ENCODE measurements around the gene UNC5C. TPM values are rescaled to one million over a fixed set of nuclear protein-coding genes. Genes with fewer than 3 reads are reported as not detected.
"Not testable (repeated sequence)": the region's sequence is repeated elsewhere in the genome, so short reads cannot be mapped to it uniquely, and the experiment has no call there.

The UNC5C gene
- total and polyA plus RNA-seq, 3 donors from 2014 or later: 6.8 to 22.8 (median 20.5) TPM

GRCh38 chr4:95183656-95184408 lies 364.9 kb downstream of the UNC5C start:
- Histone ChIP-seq H3K27me3 (no peaks in the 10 kb centered on the region), H3K36me3 (ENCODE audit: low read depth, missing control alignments) (no peaks in the 10 kb centered on the region)

DNA sequence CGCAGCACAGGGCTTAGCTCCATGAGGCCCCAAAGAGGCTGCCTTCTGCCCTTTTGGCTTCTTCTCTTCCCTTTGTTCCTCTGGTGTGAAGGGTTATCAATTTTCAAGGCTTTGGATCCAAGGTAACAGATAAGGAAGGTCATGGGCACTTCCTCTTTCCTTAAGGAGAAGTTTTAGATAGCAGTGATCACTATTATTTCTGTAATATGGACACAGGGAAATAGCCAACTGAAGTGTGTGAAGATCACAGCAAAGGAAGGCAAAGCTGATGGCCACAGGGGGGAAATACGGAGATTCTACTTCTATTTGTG lies 366.8 kb downstream of the UNC5C start:
- no peaks in the 10 kb centered on the region for H3K36me3 ChIP-seq (ENCODE audit: low read depth, missing control alignments)
- no peak overlapping the region for H3K4me3 ChIP-seq
- DNase-seq: no peak
- 42 to 46% methylated on average over 2 of the region's 2 CpGs for WGBS, 2 donors
- no peak overlapping the region for H3K27ac ChIP-seq
- TF ChIP-seq CTCF (IDR thresholded peaks at IDR 0.05) (no peak), POLR2A (IDR thresholded peaks at IDR 0.05) (no peak)
- intact Hi-C loops (cut with DNase I; ENCODE audit: low total_unique reads): no loop called here
- H3K27me3 ChIP-seq: no peaks in the 10 kb centered on the region
- H3K9me3 ChIP-seq: no peaks in the 10 kb centered on the region
- H3K4me1 ChIP-seq: no peaks in the 10 kb centered on the region

More at GRCh38 chr4:95183656-95184408, 364.9 kb downstream of the UNC5C start:
- no peak for TF ChIP-seq CTCF (IDR thresholded peaks at IDR 0.05)
- TF ChIP-seq POLR2A (IDR thresholded peaks at IDR 0.05): no peak
- Histone ChIP-seq H3K4me1 (peaks cover 11% of the 10 kb centered on the region), H3K4me3 (no peak overlapping the region), H3K9me3 (no peaks in the 10 kb centered on the region), H3K27ac (no peak overlapping the region)
- no peak for DNase-seq
- intact Hi-C loops (cut with DNase I; ENCODE audit: low total_unique reads): no loop called here
- WGBS, 2 donors: 73 to 80% methylated on average over 5 of the region's 5 CpGs

DNA sequence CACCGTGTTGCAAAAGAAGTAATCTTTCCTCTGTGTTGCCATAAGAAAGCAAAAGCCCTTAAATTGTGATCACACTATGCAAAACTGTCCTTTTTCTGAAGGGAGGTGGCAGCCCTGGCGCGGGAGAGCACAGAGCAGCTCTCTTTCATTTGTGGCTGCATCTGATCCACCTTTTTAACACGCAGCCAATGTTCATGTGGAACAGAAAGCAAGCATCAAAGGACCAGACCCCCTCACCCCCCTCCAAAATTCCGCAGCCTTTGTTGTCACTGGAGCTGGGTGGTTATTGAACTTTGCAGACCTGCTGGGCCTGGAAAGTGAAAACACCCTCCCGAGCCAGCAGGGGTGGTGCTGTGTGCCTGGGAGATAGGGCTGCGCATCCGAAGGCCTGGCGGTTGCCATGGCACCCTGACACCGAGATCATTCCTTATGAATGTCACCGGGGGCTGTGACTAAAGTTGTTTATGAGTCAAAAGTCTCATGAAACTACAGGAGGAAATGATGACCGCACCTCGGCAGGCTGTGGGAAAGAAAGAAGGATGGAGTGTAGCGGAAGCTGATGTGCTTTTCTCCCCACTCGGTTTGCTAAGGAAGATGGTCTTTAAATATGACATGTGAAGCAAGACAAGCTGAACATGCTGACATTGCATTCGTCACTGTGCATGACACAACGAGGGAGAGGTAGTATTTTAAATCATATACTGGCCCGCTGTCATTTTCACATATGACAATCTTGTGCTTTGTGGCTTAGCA lies 367.4 kb downstream of the UNC5C start:
- Histone ChIP-seq H3K27ac (no peak overlapping the region), H3K4me3 (no peak overlapping the region), H3K36me3 (ENCODE audit: low read depth, missing control alignments) (no peaks in the 10 kb centered on the region), H3K9me3 (no peaks in the 10 kb centered on the region), H3K27me3 (no peaks in the 10 kb centered on the region), H3K4me1 (no peaks in the 10 kb centered on the region)
- intact Hi-C loops (cut with DNase I; ENCODE audit: low total_unique reads): no loop called here
- TF ChIP-seq POLR2A (IDR thresholded peaks at IDR 0.05) (no peak), CTCF (IDR thresholded peaks at IDR 0.05) (no peak)
- DNase-seq: no peak
- 73 to 76% methylated on average over 18 of the region's 18 CpGs for whole genome bisulfite sequencing, 2 donors

DNA sequence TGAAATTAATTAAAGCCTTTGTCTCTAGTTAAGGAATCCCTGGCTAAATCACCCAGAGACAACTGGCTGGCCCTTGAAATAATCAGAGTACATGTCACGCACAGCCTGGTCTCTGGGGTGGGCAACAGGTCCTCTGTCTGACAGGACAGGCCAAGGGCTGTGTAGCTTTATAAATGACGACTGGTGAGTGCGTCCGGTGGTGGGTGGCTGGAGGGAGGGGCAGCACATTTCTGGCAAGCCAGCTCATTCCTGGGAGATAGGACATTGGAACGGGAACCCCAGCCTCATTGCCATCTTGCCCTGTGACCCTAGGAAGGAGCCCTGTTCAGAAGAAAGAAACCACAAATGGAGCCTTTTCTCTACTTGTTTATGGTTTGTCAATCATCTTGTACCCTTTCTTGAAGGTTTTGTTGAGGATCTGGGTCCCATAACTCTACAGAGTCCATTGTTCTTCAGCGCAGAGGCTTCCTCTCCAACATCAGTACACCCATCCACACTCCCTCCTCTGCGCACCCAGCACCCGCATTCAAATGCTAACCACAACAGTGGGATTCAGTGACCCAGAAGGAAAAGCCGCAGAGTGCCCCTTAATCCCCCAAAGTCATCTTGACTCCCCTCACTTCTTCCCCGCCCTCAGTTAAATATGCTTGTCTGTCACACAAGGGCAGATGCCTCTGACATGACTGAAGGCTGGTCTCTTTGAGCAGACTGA lies 368.1 kb downstream of the UNC5C start:
- WGBS, 2 donors: 81 to 92% methylated on average over 10 of the region's 10 CpGs
- no peak for DNase-seq
- Histone ChIP-seq H3K27me3 (no peaks in the 10 kb centered on the region), H3K9me3 (no peaks in the 10 kb centered on the region), H3K4me1 (no peaks in the 10 kb centered on the region), H3K36me3 (ENCODE audit: low read depth, missing control alignments) (no peaks in the 10 kb centered on the region), H3K4me3 (no peak overlapping the region), H3K27ac (no peak overlapping the region)
- TF ChIP-seq POLR2A (IDR thresholded peaks at IDR 0.05): no peak
- intact Hi-C loops (cut with DNase I; ENCODE audit: low total_unique reads): no loop called here

GRCh38 chr4:95178938-95179337 lies 369.8 kb downstream of the UNC5C start:
- no peaks in the 10 kb centered on the region for H3K4me1 ChIP-seq
- no peak for TF ChIP-seq CTCF (IDR thresholded peaks at IDR 0.05)
- TF ChIP-seq POLR2A (IDR thresholded peaks at IDR 0.05): no peak
- intact Hi-C loops (cut with DNase I; ENCODE audit: low total_unique reads): no loop called here
- WGBS, 2 donors: 77 to 82% methylated on average over 2 of the region's 2 CpGs
- H3K27me3 ChIP-seq: no peaks in the 10 kb centered on the region
- DNase-seq: no peak
- H3K27ac ChIP-seq: no peak overlapping the region
- H3K4me3 ChIP-seq: no peak overlapping the region
- H3K9me3 ChIP-seq: no peaks in the 10 kb centered on the region
- no peaks in the 10 kb centered on the region for H3K36me3 ChIP-seq (ENCODE audit: low read depth, missing control alignments)

GRCh38 chr4:95171377-95171776 lies 377.4 kb downstream of the UNC5C start:
- intact Hi-C loops (cut with DNase I; ENCODE audit: low total_unique reads); H3K4me3 ChIP-seq; DNase-seq; H3K27ac ChIP-seq; H3K4me1 ChIP-seq; H3K36me3 ChIP-seq (ENCODE audit: low read depth, missing control alignments); H3K27me3 ChIP-seq; H3K9me3 ChIP-seq: not testable (repeated sequence)
- 80 to 87% methylated on average over 1 of the region's 3 CpGs for WGBS, 2 donors
